ENCODE measurements around the gene PRKCSH. TPM values are rescaled to one million over a fixed set of nuclear protein-coding genes. Genes with fewer than 3 reads are reported as not detected.

Gene PRKCSH, protein sequence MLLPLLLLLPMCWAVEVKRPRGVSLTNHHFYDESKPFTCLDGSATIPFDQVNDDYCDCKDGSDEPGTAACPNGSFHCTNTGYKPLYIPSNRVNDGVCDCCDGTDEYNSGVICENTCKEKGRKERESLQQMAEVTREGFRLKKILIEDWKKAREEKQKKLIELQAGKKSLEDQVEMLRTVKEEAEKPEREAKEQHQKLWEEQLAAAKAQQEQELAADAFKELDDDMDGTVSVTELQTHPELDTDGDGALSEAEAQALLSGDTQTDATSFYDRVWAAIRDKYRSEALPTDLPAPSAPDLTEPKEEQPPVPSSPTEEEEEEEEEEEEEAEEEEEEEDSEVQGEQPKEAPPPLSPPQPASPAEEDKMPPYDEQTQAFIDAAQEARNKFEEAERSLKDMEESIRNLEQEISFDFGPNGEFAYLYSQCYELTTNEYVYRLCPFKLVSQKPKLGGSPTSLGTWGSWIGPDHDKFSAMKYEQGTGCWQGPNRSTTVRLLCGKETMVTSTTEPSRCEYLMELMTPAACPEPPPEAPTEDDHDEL
- total RNA-seq, result 100 to 1,000 TPM; 454 to 459 TPM
- 423 TPM for polyA plus RNA-seq (2013, experiment 1 of 2)
- 371 TPM for polyA plus RNA-seq (2013, experiment 2 of 2)
- long read RNA-seq, experiment 1, partial matches to known transcripts, result 154 of 208 reads
- long read RNA-seq, experiment 1, other reads (novel, unspliced or antisense), result 51 of 208 reads
- long read RNA-seq, experiment 2, transcript PRKCSH-217 (18 exons, 2,100 nt), result major isoform, 9 of 398 reads
- long read RNA-seq, experiment 2, transcript PRKCSH-209 (17 exons, 1,898 nt), result minor isoform, 8 of 398 reads
- long read RNA-seq, experiment 2, transcript PRKCSH-205 (17 exons, 2,189 nt), result minor isoform, 5 of 398 reads
- long read RNA-seq, experiment 2, partial matches to known transcripts, result 65 of 398 reads
- long read RNA-seq, experiment 2, other reads (novel, unspliced or antisense), result 311 of 398 reads
- long read RNA-seq, experiment 3, transcript PRKCSH-217 (18 exons, 2,100 nt), result major isoform, 6 of 199 reads
- long read RNA-seq, experiment 3, partial matches to known transcripts, result 44 of 199 reads
- long read RNA-seq, experiment 3, other reads (novel, unspliced or antisense), result 146 of 199 reads
- long read RNA-seq, experiment 4, transcript PRKCSH-217 (18 exons, 2,100 nt), result major isoform, 12 of 407 reads
- long read RNA-seq, experiment 4, partial matches to known transcripts, result 130 of 407 reads
- long read RNA-seq, experiment 4, other reads (novel, unspliced or antisense), result 265 of 407 reads

DNA sequence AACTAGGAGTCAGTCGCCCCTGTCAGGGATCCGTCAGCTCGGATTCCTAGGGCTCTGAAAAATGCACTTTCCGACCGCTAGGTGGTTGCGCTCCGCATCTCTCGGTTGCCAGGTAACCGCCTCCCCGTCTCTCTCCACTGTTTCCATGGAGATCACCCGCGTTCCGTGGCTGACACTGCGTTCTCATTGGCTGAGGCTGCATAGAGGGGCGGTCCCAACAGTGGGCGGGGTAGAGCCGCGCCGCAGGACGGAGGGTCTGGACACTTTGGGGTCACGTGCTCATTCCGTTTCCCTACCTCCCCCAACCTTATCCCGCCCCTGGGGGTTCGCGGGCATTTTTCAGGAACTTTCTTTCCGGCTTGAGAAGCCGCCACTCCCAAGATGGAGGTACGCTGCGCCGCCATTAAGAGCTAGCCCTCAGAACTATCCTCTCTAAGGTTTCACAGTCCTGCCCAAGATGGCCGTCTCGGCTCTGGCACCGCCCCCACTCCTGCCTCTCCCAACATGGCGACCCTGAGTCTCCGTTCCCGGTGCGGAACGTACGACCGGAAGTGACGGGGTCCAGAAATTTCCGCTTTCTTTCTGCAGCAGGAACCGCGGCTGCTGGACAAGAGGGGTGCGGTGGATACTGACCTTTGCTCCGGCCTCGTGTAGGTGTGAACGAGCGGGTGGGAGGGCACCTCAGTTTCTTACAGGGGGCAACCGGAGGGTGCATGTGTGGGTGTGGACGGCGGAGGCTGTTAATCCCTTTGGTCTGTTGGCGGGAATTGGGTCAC is at the start of gene PRKCSH, which contains the start of gene ODAD3:
Gene PRKCSH, plus strand, starts transcription at position 579 of the 776 bp plus-strand sequence. CDS start 483 bp downstream, outside the sequence.
Gene ODAD3, minus strand, starts transcription at position 65 of the 776 bp plus-strand sequence. CDS start 105 bp downstream, outside the sequence.
- H3K27ac ChIP-seq (ENCODE audit: low read depth, low read length), result peak within 1 kb of the TSS; percentile 85
- H3K27me3 Mint-ChIP-seq (ENCODE audit: insufficient read depth), result no peaks in the 10 kb centered on the region

GRCh38 chr19:11387162-11388034 is 48.0 kb upstream of the PRKCSH start:
- no peak for DNase-seq
- Histone ChIP-seq H3K36me3 (ENCODE audit: control insufficient read depth, insufficient read depth, low read length) (no peaks in the 10 kb centered on the region), H3K27me3 (ENCODE audit: control insufficient read depth, insufficient read depth, low read length, poor library complexity, severe bottlenecking) (no peaks in the 10 kb centered on the region), H3K4me1 (ENCODE audit: control insufficient read depth, insufficient read depth, low read length) (no peaks in the 10 kb centered on the region), H3K9ac (ENCODE audit: extremely low read depth, low read length, poor library complexity, severe bottlenecking) (no peak overlapping the region), H3K27ac (ENCODE audit: low read depth, low read length) (no peak overlapping the region), H3K4me3 (ENCODE audit: low read length) (no peak overlapping the region), H3K9me3 (ENCODE audit: control insufficient read depth, low read length) (no peaks in the 10 kb centered on the region)
- Mint-ChIP-seq H3K27me3 (ENCODE audit: insufficient read depth) (no peaks in the 10 kb centered on the region), H3K9me3 (peaks cover 4% of the 10 kb centered on the region), H3K4me1 (peaks cover 3% of the 10 kb centered on the region), H3K36me3 (ENCODE audit: low read depth) (no peaks in the 10 kb centered on the region), H3K27ac (no peak overlapping the region), H3K4me3 (no peak overlapping the region)
- no peak for TF ChIP-seq CTCF (conservative IDR thresholded peaks at IDR 0.05)
- WGBS, 2 experiments (ENCODE audit: insufficient coverage in 1 of 2, insufficient read length in 1 of 2), result 90 to 92% methylated on average over 15 to 19 of the region's 19 CpGs

More for the DNA sequence above, at the start of gene PRKCSH, which contains the start of gene ODAD3:
- H3K27me3 ChIP-seq (ENCODE audit: control insufficient read depth, insufficient read depth, low read length, poor library complexity, severe bottlenecking), result no peaks in the 10 kb centered on the region
- peak; percentile 93 for TF ChIP-seq CTCF (conservative IDR thresholded peaks at IDR 0.05)
- peak within 1 kb of the TSS; percentile 95 for H3K9ac ChIP-seq (ENCODE audit: extremely low read depth, low read length, poor library complexity, severe bottlenecking)
- Mint-ChIP-seq H3K9me3 (no peaks in the 10 kb centered on the region), H3K27ac (peak within 1 kb of the TSS; percentile 99), H3K36me3 (ENCODE audit: low read depth) (peaks cover 39% of the 10 kb centered on the region), H3K4me1 (peaks cover 11% of the 10 kb centered on the region), H3K4me3 (peak within 1 kb of the TSS; percentile 99)
- H3K4me3 ChIP-seq (ENCODE audit: low read length), result peak within 1 kb of the TSS; percentile 98
- 0% methylated on average over 24 to 53 of the region's 53 CpGs for WGBS, 2 experiments (ENCODE audit: insufficient coverage in 1 of 2, insufficient read length in 1 of 2)
- H3K9me3 ChIP-seq (ENCODE audit: control insufficient read depth, low read length), result no peaks in the 10 kb centered on the region
- H3K4me1 ChIP-seq (ENCODE audit: control insufficient read depth, insufficient read depth, low read length), result no peaks in the 10 kb centered on the region
- H3K36me3 ChIP-seq (ENCODE audit: control insufficient read depth, insufficient read depth, low read length), result peaks cover 29% of the 10 kb centered on the region
- peak; percentile 100 for DNase-seq
